Activated CD8-positive, alpha-beta T cell treated with anti-CD3 and anti-CD28 coated beads for 36 hours (primary cell): ENCODE results near the gene SEC61A2. TPM values are rescaled to one million over a fixed set of nuclear protein-coding genes. Genes with fewer than 3 reads are reported as not detected.

ENCODE experiments used
- ATAC-seq: fragments of 200-7000 bp; cut with Tn5 transposase; one replicate; pipeline ENCODE4 v1.10.0; 2021; ENCODE audit warnings: mild to moderate bottlenecking, moderate library complexity
- CTCF ChIA-PET: fragments of 350-600 bp; sonication (Branson Sonifier 250); formaldehyde crosslinking; loops from one replicate; lab custom pipeline; 2021; ENCODE audit warnings: antibody characterized with exemption; lab: Charles Lee
- POLR2A ChIA-PET: fragments of 350-600 bp; sonication (Branson Sonifier 250); formaldehyde crosslinking; loops from one replicate; lab custom pipeline; 2021; ENCODE audit warnings: antibody characterized with exemption; lab: Charles Lee
- DNase-seq: peaks from one replicate; pipeline ENCODE4 v3.0.0-alpha.2; 2020
- H3K27ac Mint-ChIP-seq: one replicate; pipeline ENCODE4 v1.8.0; 2021; ENCODE audit warnings: mild to moderate bottlenecking, mixed read lengths
- H3K27me3 Mint-ChIP-seq: one replicate; pipeline ENCODE4 v1.8.0; 2021; ENCODE audit warnings: mixed read lengths
- H3K36me3 Mint-ChIP-seq: one replicate; pipeline ENCODE4 v1.8.0; 2021; ENCODE audit warnings: low read depth, mixed read lengths
- H3K4me1 Mint-ChIP-seq: one replicate; pipeline ENCODE4 v1.8.0; 2021; ENCODE audit warnings: low read depth, mixed read lengths
- H3K4me3 Mint-ChIP-seq: one replicate; pipeline ENCODE4 v1.8.0; 2021; ENCODE audit warnings: mild to moderate bottlenecking, moderate library complexity, mixed read lengths
- H3K9me3 Mint-ChIP-seq: one replicate; pipeline ENCODE4 v1.8.0; 2021; ENCODE audit warnings: mixed read lengths
- CTCF ChIP-seq: fragments of 200-600 bp; IDR thresholded peaks from one replicate; pipeline ENCODE4 v1.8.0; 2022; ENCODE audit warnings: antibody characterized with exemption, mild to moderate bottlenecking
- intact Hi-C: fragments of 100-400 bp; cut with micrococcal nuclease; formaldehyde crosslinking; loops from one replicate; pipeline ENCODE4 v1.10.0; 2022
- total RNA-seq, 2 experiments: library from RNA; stranded (reverse); gene quantifications; one replicate each; pipeline ENCODE4 v1.2.3, GENCODE V29; 2021

Gene SEC61A2
- total RNA-seq, 2 experiments from 2014 or later = 10.8 to 12.0 TPM

DNA sequence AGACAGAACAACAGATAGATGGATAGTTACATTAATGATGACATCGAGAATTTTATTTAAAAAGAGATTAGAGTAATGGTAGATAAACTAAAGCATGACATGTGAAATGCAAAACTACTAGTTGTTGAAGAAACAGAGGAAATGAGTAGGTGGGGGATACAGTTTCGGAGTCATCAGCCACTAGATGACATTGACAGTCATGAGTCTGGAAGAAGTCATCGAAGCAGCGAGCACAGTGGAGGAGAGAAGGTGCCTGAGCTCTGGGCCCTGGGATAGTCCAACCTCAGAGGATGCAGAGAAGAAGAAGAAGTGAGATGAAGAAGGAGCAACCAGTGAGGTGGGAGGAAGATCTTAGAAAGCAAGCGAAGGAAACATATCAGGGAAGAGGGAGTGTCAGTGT, 20.2 kb upstream of the SEC61A2 start:
- Mint-ChIP-seq H3K4me1 (peaks cover 19% of the 10 kb centered on the region), H3K4me3 (no peak overlapping the region), H3K27ac (no peak overlapping the region), H3K36me3 (peaks cover 39% of the 10 kb centered on the region), H3K9me3 (no peaks in the 10 kb centered on the region), H3K27me3 (no peaks in the 10 kb centered on the region)
- DNase-seq = no peak
- intact Hi-C loops = no loop called here
- no peak for TF ChIP-seq CTCF
- POLR2A ChIA-PET = interaction anchor here (0.6 to 0.9 kb wide), 2 partner anchors 12 to 234 kb away, joined by 3 read pairs; no protein-coding TSS in a partner anchor
- CTCF ChIA-PET = no interaction called here
- ATAC-seq = no peak

DNA sequence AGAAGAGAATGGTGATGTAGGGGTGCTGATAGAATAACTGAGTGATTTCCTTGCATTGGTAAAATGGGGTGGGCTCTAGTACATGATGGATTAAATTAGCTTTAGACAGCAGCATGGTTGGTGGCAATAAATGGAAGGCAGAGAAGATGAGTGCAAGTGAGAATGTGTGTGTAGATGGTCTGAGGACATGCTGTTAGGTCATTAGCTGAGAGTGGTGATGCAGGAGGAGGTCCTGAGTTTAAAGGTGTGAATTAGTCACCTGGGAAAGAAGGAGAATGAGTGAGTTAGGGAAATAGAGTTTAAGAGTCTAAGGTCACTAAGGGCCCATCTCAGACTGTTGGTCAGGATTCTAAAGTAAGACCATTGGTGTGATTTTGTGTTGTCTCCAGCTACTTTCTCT, 17.9 kb upstream of the SEC61A2 start:
- no peak for DNase-seq
- H3K4me3 Mint-ChIP-seq = no peak overlapping the region
- H3K4me1 Mint-ChIP-seq = peaks cover 19% of the 10 kb centered on the region
- POLR2A ChIA-PET = no interaction called here
- CTCF ChIA-PET = interaction anchor here (1.4 kb wide), 1 partner anchor 125 kb away, joined by 3 read pairs; no protein-coding TSS in a partner anchor
- intact Hi-C loops = no loop called here
- no peak for TF ChIP-seq CTCF
- no peaks in the 10 kb centered on the region for H3K9me3 Mint-ChIP-seq
- peak overlapping the region; percentile 19 for H3K27ac Mint-ChIP-seq
- no peaks in the 10 kb centered on the region for H3K27me3 Mint-ChIP-seq
- ATAC-seq = peak; percentile 40
- peaks cover 36% of the 10 kb centered on the region for H3K36me3 Mint-ChIP-seq

- POLR2A ChIA-PET = no interaction called here
- no peak for TF ChIP-seq CTCF
- ATAC-seq = no peak
- peaks cover 19% of the 10 kb centered on the region for H3K4me1 Mint-ChIP-seq
- intact Hi-C loops = no loop called here
- no peak for DNase-seq
- peak overlapping the region; percentile 82 for H3K27ac Mint-ChIP-seq
- peaks cover 33% of the 10 kb centered on the region for H3K36me3 Mint-ChIP-seq
- H3K4me3 Mint-ChIP-seq = no peak overlapping the region
- H3K9me3 Mint-ChIP-seq = no peaks in the 10 kb centered on the region
- no peaks in the 10 kb centered on the region for H3K27me3 Mint-ChIP-seq
- CTCF ChIA-PET = no interaction called here
These were observed 15.8 kb upstream of the SEC61A2 start for GRCh38 chr10:12113627-12114026.

DNA sequence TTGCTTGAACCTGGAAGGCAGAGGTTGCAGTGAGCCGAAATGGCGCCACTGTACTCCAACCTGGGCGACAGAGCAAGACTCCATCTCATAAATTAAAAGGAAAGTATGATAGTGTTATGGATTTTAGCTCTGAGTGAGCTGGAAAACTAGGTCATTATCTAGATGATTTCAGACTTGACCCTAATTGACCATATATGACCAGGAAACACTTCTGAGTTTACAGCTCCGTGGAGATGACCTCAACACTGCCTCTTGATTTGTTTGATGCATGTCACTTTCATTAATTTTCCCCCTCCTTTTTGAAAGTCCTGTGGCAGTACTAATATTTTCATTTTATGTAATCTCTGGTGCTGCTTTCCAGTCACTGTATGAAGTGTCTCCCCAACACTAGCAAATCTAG, 7.8 kb upstream of the SEC61A2 start:
- intact Hi-C loops = loop anchor here (10.0 kb wide), 1 partner anchor 77 kb away; the partner anchor contains the start of gene UPF2
- peaks cover 32% of the 10 kb centered on the region for H3K36me3 Mint-ChIP-seq
- no peaks in the 10 kb centered on the region for H3K9me3 Mint-ChIP-seq
- ATAC-seq (no peak), DNase-seq (no peak)
- peaks cover 29% of the 10 kb centered on the region for H3K4me1 Mint-ChIP-seq
- ChIA-PET POLR2A (interaction anchor here (1.2 to 2.9 kb wide), 3 partner anchors 13 to 79 kb away, joined by 3 to 9 read pairs (median 7); partner anchors contain the start of genes CDC123, NUDT5 and UPF2), CTCF (no interaction called here)
- peak overlapping the region; percentile 96 for H3K27ac Mint-ChIP-seq
- H3K4me3 Mint-ChIP-seq = peak overlapping the region; percentile 50
- no peaks in the 10 kb centered on the region for H3K27me3 Mint-ChIP-seq
- TF ChIP-seq CTCF = no peak

- ATAC-seq (peak; percentile 50), DNase-seq (peak; percentile 69)
- H3K9me3 Mint-ChIP-seq = no peaks in the 10 kb centered on the region
- peak; percentile 60 for TF ChIP-seq CTCF
- peaks cover 14% of the 10 kb centered on the region for H3K36me3 Mint-ChIP-seq
- ChIA-PET CTCF (interaction anchor here (0.8 to 1.4 kb wide), 8 partner anchors 14 to 341 kb away, joined by 3 to 5 read pairs (median 3); partner anchors contain the start of gene DHTKD1), POLR2A (interaction anchor here (0.5 to 1.9 kb wide), 7 partner anchors 31 to 226 kb away, joined by 3 to 8 read pairs (median 4); partner anchors contain the start of genes CDC123 and NUDT5)
- peak overlapping the region; percentile 88 for H3K4me3 Mint-ChIP-seq
- peak overlapping the region; percentile 78 for H3K27ac Mint-ChIP-seq
- intact Hi-C loops = no loop called here
- H3K4me1 Mint-ChIP-seq = peaks cover 21% of the 10 kb centered on the region
- no peaks in the 10 kb centered on the region for H3K27me3 Mint-ChIP-seq
These were observed 878 bp downstream of the SEC61A2 start for GRCh38 chr10:12130237-12130872.
